Natural killer cell (primary cell): Measurements from ENCODE around the gene TSPAN1. TPM values are rescaled to one million over a fixed set of nuclear protein-coding genes. Genes with fewer than 3 reads are reported as not detected.
A peak's percentile ranks its signal among the peaks of the same experiment; 100 is the strongest.

Source experiments
- ATAC-seq, 3 donors: fragments of 150-1000 bp in 2 of 3; fragments of 200-7000 bp in 1 of 3; cut with Tn5 transposase; 1 replicate in 1 of 3; 2 replicates in 2 of 3; pipeline ENCODE4 v1.10.0; 2021; ENCODE audit warnings: mild to moderate bottlenecking in 2 of 3, moderate library complexity in 2 of 3
- DNase-seq, 2 donors: peaks; one replicate each; pipeline versions ENCODE4 v3.0.0 to v3.0.0-alpha.2; 2013 to 2021; ENCODE audit warnings: mixed read lengths in 1 of 2
- H3K27ac ChIP-seq: one replicate; pipeline ENCODE4 v1.5.1; 2013; ENCODE audit warnings: mild to moderate bottlenecking, low read length
- H3K27me3 ChIP-seq: one replicate; pipeline ENCODE4 v1.6.1; 2013; ENCODE audit warnings: low read length; ENCODE audit not compliant: control insufficient read depth, insufficient read depth
- H3K36me3 ChIP-seq: one replicate; pipeline ENCODE4 v1.6.1; 2013; ENCODE audit warnings: low read length; ENCODE audit not compliant: control insufficient read depth, insufficient read depth
- H3K4me1 ChIP-seq: one replicate; pipeline ENCODE4 v1.6.1; 2013; ENCODE audit warnings: low read length; ENCODE audit not compliant: control insufficient read depth, insufficient read depth
- H3K4me3 ChIP-seq: one replicate; pipeline ENCODE4 v1.5.1; 2013; ENCODE audit warnings: low read length
- H3K9me3 ChIP-seq: one replicate; pipeline ENCODE4 v1.6.1; 2013; ENCODE audit warnings: low read length; ENCODE audit not compliant: control insufficient read depth, insufficient read depth
- H3K27ac Mint-ChIP-seq, 2 donors: one replicate each; pipeline ENCODE4 v1.8.0; 2022; ENCODE audit warnings: mild to moderate bottlenecking in 2 of 2, mixed read lengths in 2 of 2, moderate library complexity in 1 of 2
- H3K27me3 Mint-ChIP-seq, 2 donors: one replicate each; pipeline ENCODE4 v1.8.0; 2022; ENCODE audit warnings: low read depth in 2 of 2, mixed read lengths in 2 of 2
- H3K36me3 Mint-ChIP-seq: one replicate; pipeline ENCODE4 v1.8.0; 2022; ENCODE audit warnings: mixed read lengths
- H3K4me1 Mint-ChIP-seq, 2 donors: one replicate each; pipeline ENCODE4 v1.8.0; 2022; ENCODE audit warnings: mixed read lengths in 2 of 2
- H3K4me3 Mint-ChIP-seq: one replicate; pipeline ENCODE4 v1.8.0; 2022; ENCODE audit warnings: mild to moderate bottlenecking, moderate library complexity, mixed read lengths
- H3K9me3 Mint-ChIP-seq, 2 donors: one replicate each; pipeline ENCODE4 v1.8.0; 2022; ENCODE audit warnings: mixed read lengths in 2 of 2
- CTCF ChIP-seq: fragments of 200-600 bp; IDR thresholded peaks from one replicate; pipeline ENCODE4 v1.8.0; 2022; ENCODE audit warnings: antibody characterized with exemption
- WGBS: methylation state at CpG from one replicate; pipeline ENCODE4 v1.1.7; 2013; ENCODE audit warnings: missing lambda C conversion rate; ENCODE audit not compliant: insufficient coverage; 5-methylcytosine and 5-hydroxymethylcytosine counted together
- intact Hi-C: fragments of 100-400 bp; cut with micrococcal nuclease; formaldehyde crosslinking; loops from one replicate; pipeline ENCODE4 v1.14.2; 2022
- total RNA-seq, 4 donors: library from RNA; stranded (reverse); fragments of 120-200 nt in 1 of 4; gene quantifications; one replicate each; pipeline versions ENCODE4 v1.2.3 to v1.2.4, GENCODE V29; 2013 to 2022

TSPAN1 gene
- total RNA-seq, 3 donors from 2014 or later (not counting 1 experiment from before 2014, with no cell fraction given): not detected

GRCh38 chr1:46160212-46160611 lies 14.7 kb upstream of the TSPAN1 start:
- no peaks in the 10 kb centered on the region for H3K4me1 ChIP-seq
- no peak overlapping the region for H3K4me3 ChIP-seq
- no peaks in the 10 kb centered on the region for H3K4me1 Mint-ChIP-seq
- no peak for DNase-seq
- no peak overlapping the region for H3K27ac Mint-ChIP-seq
- H3K36me3 Mint-ChIP-seq: no peaks in the 10 kb centered on the region
- no peak for TF ChIP-seq CTCF
- no peaks in the 10 kb centered on the region for H3K9me3 ChIP-seq
- WGBS: 60% methylated on average over 1 of the region's 1 CpG
- no peaks in the 10 kb centered on the region for H3K27me3 ChIP-seq
- H3K27me3 Mint-ChIP-seq: no peaks in the 10 kb centered on the region
- H3K9me3 Mint-ChIP-seq: no peaks in the 10 kb centered on the region
- H3K4me3 Mint-ChIP-seq: no peak overlapping the region
- no peaks in the 10 kb centered on the region for H3K36me3 ChIP-seq
- H3K27ac ChIP-seq: no peak overlapping the region
- no peak for ATAC-seq
- intact Hi-C loops: no loop called here

GRCh38 chr1:46166521-46167462 lies 8.1 kb upstream of the TSPAN1 start:
- H3K4me1 ChIP-seq: peaks cover 15% of the 10 kb centered on the region
- ATAC-seq (peak; percentile 59 to 75 (median 67)), DNase-seq (peak; percentile 30 to 70)
- Mint-ChIP-seq H3K27me3 (peaks cover 0 to 2% of the 10 kb centered on the region in 2 donors), H3K9me3 (no peaks in the 10 kb centered on the region), H3K4me1 (peaks cover 13 to 19% of the 10 kb centered on the region in 2 donors), H3K4me3 (peak overlapping the region; percentile 93), H3K27ac (peak overlapping the region; percentile 46 to 94), H3K36me3 (no peaks in the 10 kb centered on the region)
- no peaks in the 10 kb centered on the region for H3K9me3 ChIP-seq
- H3K4me3 ChIP-seq: peak overlapping the region; percentile 46
- peak overlapping the region; percentile 17 for H3K27ac ChIP-seq
- whole genome bisulfite sequencing: 2% methylated on average over 47 of the region's 47 CpGs
- intact Hi-C loops: no loop called here
- no peaks in the 10 kb centered on the region for H3K27me3 ChIP-seq
- H3K36me3 ChIP-seq: no peaks in the 10 kb centered on the region
- no peak for TF ChIP-seq CTCF

GRCh38 chr1:46168477-46168876 lies 6.4 kb upstream of the TSPAN1 start:
- peak overlapping the region; percentile 59 for H3K4me3 Mint-ChIP-seq
- Histone ChIP-seq H3K27me3 (no peaks in the 10 kb centered on the region), H3K27ac (no peak overlapping the region), H3K36me3 (no peaks in the 10 kb centered on the region), H3K4me3 (no peak overlapping the region), H3K4me1 (peaks cover 15% of the 10 kb centered on the region), H3K9me3 (no peaks in the 10 kb centered on the region)
- TF ChIP-seq CTCF: no peak
- no peaks in the 10 kb centered on the region for H3K36me3 Mint-ChIP-seq
- H3K27ac Mint-ChIP-seq: no peak overlapping the region
- WGBS: 87% methylated on average over 1 of the region's 1 CpG
- ATAC-seq: no peak
- intact Hi-C loops: no loop called here
- DNase-seq: no peak
- peaks cover 13 to 19% of the 10 kb centered on the region in 2 donors for H3K4me1 Mint-ChIP-seq
- no peaks in the 10 kb centered on the region for H3K9me3 Mint-ChIP-seq
- H3K27me3 Mint-ChIP-seq: peaks cover 0 to 2% of the 10 kb centered on the region in 2 donors
